ENCODE data around the gene ARID1B.

ARID1B gene

DNA sequence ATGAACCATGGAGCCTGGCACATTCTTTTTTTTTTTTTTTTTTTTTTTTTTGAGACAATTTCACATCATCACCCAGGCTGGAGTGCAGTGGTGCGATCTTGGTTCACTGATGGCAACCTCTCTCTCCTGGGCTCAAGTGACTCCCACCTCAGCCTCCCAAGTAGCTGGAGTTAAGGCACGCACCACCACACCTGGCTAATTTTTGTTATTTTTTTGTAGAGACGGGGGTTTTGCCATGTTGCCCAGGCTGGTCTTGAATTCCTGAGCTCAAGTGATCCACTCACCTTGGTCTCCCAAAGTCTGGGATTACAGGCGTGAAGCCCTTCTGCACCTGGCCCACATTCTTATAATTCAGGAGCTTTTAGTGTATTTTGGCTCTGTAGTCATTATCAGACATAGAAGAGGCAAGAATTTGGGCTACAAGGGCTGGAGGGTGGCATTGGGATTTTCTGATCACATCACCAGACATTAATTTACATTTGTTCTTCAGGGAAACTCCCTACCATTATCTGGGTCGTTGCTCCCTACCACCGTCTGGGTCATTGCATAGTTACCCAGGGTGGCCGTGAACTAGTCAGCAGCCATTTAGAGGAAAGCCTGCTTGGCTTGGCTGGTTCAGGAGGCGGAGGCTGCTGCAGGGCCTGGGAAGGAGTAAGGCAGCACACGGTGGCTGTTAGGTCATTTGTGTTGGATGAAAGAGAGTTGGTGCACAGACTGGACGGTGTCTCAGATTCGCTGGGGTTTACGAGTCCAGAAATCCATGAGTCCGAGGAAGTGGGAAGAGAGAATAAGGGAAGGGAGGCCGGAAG lies 17.6 kb downstream of the ARID1B start:
- DNase-seq = no peak

DNA sequence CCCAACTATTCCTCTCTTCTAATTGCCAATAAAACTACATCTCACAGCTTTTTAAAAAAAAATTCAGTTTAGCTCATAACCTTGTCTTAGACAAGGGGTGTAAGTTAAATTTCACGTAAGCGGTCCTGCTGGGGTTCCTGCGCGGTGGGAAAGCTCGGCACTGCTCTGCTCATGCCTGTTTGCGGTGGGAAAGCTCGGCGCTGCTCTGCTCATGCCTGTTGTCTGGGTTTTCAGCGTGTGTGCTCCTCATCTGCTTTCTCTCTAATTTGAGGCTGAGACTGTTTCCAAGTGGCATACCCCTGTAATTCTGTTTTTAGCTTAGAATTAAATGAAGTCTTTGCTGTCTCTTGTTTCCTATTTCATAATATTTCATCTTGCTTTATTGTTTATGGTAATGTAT lies 18.6 kb downstream of the ARID1B start:
- no peak for DNase-seq

DNA sequence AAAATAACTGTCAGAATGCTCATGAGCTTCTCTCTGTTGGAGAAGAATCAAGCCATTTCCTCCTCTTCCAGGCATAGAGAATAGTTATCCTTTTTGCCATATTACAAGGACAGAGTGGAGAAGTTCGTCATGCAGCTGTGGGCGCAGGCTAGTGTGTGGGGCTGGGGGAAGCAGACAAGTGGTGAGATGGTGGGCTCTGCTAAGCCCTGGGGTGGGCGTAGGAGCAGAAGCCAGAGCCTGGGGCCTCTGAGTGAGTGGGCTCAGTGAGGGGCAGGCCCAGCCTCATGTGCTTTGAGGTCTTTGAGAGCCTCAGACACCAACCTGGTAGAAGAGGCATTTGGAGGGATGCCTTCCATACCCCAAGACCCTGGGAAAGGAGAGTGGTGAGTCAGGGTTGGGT lies 19.4 kb downstream of the ARID1B start:
- no peak for DNase-seq

DNA sequence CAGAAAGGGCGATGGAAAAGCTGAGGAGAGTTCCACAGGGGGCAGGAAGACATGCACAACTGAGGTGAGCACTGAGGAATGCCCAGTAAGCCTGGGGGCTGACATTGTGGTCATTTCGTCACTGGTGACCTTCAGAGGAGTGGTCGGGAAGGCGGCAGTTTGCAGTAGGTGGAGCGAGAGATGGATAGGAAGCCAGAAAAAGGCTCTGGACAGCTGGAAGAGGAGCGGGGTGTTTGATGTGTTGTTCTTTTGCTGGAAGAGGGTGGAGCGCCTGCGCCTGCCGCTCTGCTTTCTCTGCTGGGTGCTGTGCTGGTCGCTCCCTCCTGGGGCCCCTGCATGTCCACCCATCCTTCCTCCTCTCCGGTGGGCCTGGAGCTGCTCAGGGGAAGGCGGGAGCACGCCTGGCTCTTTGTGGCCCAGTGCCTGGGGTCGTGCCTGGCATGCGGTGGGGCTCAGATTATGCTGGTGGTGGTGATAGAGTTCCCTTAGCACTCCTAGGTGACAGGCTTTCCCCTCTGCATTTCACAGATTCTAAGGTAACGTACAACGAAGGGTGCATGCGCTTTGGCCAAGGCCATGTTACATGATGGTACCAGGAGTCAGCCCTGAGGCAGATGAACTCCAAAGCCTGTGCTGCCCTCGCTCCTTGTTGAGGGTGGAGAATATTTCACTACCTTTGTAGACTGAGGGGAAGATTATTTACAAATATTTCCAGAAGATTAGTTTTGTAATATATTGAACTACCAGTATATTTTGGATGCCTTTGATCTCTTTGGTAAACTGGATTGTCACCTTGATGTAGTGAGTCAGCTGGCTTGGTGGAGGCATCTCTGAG lies 20.9 kb downstream of the ARID1B start:
- no peak for DNase-seq

DNA sequence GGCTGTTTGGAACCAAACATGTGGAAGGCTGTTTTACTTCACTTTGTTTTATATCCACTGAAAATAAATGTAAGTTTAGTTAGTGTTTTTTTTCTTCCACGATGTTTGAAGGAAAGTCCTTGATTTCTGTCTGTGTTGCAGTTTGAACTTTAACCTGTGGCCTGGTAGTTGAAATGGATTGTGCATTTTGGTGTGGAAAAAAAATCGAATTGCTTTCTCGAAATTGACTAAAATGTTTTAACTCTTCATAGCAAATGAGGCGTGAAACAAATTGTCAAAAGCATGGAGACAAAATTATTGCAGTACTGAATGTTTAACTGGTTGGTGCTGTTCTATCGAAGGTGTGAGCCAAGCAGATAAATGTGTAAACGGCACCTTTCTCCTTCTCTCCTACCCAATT lies 24.5 kb downstream of the ARID1B start:
- DNase-seq = no peak

DNA sequence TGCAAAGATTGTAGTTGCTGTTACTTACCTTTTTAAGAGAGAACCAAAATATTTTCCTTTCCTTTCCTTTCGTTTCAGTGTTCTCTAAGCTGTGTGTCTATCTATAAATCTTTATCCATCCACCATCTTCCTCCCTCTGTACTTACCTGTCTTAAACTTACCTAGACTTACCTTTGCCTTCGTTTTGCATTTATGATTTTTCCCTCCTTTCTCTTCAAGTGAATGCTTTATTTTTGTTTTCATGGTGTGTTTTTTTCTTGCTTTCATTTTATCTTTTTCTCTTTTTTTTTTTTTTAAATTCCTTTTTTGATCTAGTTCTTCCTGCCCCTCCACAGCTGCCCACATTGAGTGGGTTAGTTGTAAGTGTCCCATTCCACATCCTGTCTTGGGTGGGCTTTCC lies 26.2 kb downstream of the ARID1B start:
- no peak for DNase-seq

DNA sequence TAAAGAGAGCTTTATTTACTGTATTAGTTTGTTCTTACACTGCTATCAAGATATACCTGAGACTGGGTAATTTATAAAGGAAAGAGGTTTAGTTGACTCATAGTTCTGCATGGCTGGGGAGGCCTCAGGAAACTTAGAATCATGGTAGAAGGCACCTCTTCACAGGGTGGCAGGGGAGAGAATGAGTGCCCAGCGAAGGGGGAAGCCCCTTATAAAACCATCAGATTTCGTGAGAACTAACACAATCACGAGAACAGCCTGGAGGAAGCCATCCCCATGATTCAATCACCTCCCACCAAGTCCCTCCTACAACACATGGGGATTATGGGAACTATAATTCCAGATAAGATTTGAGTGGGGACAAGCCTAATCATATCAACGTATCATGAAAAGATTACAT lies 27.2 kb downstream of the ARID1B start:
- DNase-seq = no peak

DNA sequence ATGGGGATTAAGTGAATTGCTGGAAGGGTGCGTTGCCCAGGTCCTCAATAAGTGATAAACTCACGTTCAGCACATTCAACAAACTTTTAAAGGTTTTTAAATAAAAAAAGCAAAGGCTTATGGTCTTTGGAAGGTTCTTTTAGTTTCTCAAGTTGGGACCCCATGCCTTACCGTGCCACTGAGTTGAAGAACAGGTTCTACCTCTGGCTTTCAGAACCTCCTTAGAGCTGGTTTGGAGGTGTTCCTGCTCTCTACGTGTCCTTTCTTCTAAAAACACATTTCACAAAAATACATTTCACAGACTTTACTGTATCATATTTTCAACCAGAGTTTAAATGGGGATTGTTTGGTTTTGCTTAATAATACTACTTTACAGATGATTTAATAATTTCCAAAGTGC lies 29.0 kb downstream of the ARID1B start:
- DNase-seq = no peak

DNA sequence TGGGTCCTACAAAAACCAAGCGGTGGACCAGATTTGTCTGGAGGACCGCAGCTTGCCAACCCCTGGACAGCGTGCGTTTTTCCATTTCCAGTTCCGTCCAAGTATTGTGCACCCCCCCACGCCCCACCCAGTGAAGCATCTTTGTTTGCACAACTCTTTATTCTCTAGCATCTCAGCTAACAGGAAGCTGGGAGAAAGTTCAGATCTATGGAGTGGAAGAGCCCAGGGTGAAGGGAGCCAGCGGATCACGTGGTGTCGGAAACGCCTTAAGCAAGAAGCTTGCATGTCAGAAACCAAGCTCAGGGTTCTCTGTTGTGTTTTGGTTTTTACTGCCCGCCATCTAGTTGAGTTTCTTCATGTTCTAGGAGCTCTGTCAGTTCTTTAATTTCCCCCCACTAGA lies 29.9 kb downstream of the ARID1B start:
- DNase-seq = no peak

DNA sequence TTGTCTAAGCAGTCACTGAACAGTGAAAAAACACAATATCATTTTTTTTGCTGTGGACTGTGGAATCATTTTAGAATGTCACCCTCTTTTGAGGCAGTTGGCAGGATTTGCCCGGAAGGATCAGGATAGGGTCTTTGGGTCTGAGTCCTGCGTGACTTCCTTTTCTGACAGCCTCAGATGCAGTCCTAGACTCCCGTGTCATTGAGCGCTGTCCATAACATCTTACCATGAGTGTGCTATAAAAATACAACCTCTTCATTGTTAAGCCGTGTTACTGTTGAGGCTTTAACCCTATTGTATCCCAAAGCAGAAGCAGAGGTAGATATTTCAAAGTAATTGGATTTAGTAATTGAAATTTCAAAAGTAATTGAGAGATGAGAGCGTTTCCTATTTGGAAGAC lies 30.6 kb downstream of the ARID1B start:
- DNase-seq = no peak

DNA sequence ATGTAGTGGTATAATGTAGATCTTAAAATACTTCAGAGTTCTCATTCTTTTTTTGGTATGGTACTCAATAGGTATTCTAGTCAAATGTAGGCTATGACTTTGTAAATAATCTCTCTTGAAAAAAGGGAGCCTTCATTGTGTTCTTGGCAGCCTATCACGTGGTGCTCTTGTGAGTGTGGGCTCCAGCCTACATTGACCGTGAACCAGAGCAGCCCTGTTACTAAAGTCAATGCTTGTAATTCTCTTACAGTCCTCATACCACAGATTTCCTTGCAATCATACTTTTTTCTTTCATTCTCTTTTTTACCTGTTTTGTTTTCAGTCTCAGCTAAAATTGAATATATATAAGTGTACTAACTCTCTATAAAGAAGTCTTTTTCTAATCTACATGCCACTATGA lies 31.1 kb downstream of the ARID1B start:
- DNase-seq = no peak

DNA sequence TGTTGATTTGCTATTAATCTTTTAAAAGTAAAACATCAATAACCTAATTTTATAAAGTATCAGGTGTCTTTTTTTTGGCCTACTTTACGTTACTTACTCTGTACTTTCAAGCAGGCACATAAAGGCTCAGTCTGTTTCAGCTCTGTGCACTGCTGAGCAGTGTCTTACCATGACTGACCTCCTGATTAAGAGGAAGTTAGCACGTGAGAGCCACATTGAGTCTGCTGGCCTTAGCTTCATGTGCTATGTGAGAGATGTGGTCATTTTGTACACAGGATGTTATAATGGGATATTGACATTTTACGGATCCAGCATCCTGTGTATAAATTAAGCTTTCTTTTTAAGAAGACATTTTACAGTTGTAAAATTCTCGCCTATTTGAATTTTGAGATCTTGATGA lies 31.9 kb downstream of the ARID1B start:
- DNase-seq = no peak

DNA sequence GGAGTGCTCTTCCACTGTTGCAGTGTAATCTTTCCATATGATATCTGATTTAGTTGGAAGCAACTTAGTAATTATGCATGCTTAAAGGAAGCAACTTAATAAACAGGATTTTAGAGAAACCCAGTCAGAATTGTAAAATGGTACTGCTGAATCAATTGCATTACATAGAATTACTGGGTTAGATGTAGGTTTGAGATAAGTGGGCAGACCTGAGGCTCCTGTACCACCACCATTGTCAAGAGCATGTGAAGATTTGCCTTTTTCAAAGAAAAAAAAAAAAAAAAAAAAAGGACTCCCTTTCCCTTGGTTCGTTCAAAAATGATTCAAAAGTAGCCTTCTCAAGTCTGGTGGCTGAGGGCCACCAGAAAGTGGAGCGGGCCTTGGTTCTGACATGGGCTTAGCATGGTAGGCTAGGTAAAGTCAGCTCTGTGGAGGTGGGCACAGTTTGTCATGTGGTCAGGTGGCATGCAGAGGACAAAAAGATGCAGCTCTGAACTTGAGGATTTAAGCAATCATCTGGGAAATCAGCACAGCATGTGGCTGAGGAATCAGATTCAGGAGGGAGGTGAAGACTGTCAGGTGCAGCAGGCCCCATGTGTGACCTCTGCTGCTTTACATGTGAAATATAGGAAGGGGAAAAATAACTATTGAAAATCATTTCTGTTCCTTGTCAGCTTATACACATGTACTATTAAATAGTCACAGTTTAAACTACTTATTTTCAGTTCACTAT lies 32.4 kb downstream of the ARID1B start:
- no peak for DNase-seq

DNA sequence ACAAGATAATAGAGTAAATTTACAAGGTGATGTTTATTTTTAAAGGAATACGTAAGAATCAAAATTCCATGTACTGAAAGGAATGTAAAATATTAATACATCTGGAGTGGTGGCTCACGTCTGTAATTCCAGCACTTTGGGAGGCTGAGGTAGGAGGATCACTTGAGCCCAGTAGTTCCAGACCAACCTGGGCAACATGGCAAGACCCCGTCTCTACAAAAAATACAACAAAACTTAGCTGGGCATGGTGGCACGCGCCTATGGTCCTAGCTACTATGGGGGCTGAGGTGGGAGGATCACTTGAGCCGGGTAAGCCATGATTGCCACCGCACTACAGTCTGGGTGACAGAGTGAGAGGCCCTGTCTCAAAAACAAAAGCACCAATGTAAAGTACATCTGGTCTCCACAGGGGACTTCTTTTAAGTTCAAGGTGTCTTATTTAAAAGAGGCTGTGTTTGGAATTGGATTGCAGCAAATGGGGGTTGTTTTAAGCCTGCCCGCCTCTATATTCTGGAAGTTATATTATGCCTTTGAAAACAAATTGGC lies 36.9 kb downstream of the ARID1B start:
- no peak for DNase-seq

DNA sequence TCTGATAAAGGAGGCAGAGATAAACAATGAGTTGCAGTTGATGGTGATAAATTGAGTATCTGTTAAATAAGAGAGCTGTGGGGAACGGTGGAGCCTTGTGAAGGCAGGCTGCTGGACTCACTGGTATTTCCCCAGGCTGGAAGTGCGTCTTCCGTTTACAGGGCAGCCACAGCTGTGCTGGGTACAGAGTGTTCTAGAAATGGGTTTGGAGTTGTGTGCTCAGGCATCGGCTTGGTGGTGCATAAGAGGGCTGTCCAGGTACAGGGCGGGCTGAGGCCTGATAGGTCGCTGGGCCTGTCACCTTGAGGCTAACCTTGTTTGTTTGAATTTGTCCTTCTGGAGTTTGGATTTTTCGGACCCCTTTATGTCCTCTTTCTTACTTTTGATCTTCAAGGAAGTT lies 39.3 kb downstream of the ARID1B start:
- no peak for DNase-seq

DNA sequence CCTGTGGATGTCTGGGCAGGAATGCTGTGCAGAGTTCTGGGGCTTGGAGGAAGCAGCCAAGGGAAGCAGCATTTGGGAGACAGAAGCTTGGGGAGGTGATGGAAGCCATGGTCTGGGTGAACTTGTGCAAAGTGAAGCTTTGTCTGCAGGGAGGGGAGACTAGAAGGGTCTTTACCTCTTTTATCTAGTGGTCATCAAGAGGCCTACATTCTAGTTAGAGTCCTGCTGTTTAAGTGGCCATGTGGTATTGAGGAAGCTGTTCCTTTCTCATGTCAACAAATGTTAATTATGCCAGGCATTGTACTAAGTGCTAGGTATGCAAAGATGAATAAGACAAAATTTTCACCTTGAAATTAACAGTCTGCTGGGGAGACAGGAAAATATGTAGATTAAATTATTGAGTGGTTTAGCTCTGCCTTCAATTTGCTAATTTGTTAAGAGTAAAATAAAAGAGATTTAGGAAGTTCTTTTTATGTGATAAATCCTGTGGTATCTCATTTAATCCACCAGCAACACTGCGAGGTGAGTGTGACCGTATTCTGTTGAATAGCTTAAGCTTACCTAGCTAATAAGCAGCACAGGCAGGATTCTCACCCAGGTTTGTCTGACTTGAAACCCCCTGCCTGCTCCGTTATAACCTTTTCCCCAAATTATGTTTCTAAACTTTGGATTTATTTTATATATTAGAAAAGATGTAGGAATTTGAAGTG lies 43.1 kb downstream of the ARID1B start:
- no peak for DNase-seq

DNA sequence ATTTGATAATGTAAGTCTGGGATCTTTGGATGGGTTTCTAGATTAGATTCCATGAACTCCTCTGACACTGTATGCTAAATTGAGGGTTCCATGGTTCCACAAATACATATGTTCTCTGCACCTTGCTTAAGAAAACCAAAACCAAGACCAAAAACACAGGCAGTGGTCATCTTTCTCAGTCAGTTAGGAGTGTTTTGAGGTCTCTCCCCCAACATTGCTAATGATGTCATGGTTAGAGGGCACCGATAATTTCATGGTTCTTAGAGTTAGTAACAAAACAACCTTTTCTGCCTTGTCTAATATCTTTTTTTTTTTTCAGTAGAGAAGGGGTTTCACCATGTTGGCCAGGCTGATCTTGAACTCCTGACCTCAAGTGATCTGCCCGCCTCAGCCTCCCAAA lies 44.5 kb downstream of the ARID1B start:
- no peak for DNase-seq

DNA sequence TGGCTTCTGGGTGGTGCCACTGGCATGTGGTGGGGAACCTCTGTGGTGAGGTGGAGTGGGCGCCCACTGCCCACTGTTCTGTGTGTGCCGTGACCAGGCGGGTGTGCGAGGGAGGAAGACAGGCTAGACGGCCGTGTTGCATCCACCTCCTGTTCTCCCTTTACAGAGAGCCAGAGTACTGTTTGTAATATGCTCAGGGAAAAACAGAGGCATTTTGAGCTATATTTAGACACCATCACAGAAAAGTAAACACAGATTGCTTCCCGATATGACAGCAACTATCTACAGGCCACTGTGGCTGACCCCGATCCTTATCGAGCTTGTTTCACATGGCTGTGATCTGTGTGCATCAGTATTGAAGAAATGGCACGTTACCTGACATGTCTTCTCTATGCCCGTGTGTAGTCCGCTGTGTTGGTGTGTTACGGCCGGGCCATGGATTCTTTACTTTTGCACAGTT lies 45.6 kb downstream of the ARID1B start:
- no peak for DNase-seq

DNA sequence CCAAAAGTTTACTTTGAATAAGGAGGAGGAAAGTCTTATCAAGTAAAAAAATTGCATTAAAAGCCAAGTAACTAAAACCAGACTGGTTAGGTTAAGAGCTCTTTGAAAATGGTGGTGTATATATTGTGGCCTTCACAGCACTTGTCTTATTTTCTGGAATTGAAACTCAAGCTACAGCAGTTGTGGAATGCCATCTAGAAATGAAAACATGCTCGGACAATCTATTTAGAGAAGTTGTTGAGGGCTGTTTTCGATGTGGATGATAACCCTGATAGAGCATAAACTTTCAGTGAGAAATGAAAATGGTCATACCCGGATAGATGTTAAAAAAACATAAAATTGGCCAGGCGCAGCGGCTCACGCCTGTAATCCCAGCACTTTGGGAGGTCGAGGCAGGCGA lies 47.0 kb downstream of the ARID1B start:
- DNase-seq = no peak

DNA sequence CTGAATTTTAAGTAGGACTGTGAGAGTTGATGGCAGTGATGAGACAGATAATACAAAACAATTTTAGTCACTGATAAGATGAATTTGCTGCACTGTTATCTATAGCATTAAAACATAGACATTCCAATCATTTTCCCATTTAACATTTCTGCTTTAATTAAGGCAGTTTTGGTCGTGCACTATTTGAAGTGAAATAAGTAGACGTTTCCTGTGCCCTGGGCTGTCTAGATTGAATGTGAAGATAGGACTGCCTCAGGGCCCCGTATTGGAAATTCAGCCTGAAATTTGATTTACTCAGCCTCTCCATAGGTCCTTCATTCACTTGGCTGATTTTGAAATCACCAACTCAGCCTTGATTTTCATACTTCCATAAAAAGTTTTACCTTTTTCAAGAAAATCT lies 48.3 kb downstream of the ARID1B start:
- DNase-seq = no peak

DNA sequence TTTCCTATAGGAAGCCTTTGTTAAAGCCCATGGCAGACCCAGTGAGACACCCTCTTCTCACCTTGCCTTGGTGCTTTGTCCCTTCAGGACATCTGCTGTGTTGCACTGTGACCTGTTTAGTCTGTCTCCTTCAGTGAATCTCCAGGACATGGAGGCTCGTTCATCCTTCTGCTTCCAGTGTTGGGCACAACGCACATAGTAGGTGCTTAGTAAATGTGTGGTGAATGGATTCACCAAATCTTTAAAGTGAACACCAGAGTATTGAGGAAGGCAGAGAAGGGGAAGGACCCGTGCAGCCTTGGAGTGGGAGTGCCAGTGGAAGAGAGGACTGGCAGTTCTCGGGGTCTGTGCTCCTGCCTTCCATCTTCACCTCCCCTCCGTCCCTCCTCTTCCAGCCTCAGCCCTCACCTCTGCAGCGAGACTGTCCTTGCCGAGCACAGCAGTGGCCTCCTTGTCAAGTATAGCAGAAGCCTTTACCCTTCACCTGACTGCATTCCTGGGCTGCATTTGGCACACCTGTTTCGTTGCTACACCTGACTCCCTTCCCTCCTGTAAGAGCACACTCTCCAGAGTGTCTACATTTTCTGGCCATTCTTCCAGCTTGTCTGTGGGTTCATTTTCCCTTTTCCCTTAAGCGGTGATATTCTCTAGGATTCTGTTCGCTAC lies 49.2 kb downstream of the ARID1B start:
- DNase-seq = no peak

DNA sequence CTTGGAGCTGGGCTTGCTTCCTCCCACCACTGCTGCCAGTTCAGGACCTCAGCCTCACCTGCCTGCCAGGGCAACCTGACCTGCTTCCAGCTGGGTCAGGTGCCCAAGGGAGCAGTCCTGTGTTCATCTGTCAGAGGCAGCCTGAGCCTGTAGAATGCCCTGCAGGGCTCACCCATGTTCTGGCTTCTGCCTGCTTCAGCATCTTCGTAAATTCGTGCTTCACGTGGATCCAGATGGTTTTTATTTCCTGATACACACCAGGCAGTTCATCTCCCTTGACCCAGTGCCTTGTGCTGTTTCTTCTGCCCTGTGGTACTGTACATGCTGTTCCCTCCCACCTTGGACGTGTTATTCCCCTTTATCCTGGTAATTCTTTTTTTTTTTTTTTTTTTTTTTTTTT lies 50.2 kb downstream of the ARID1B start:
- DNase-seq = no peak
